8988T (cell line): Measurements from ENCODE around the gene PLXND1.
"Not testable (repeated sequence)": the region's sequence is repeated elsewhere in the genome, so short reads cannot be mapped to it uniquely, and the experiment has no call there.

Experiments
- DNase-seq: peaks from one replicate; pipeline ENCODE4 v3.0.0; 2011

PLXND1 gene

GRCh38 chr3:129545951-129546350, 60.5 kb downstream of the PLXND1 start:
- not testable (repeated sequence) for DNase-seq

- DNase-seq = no peak
These were observed 62.5 kb downstream of the PLXND1 start for GRCh38 chr3:129543999-129544398.

GRCh38 chr3:129543156-129543790, 63.2 kb downstream of the PLXND1 start, which contains the start of gene H1-8:
TSS of gene H1-8 (plus strand) at chr3:129543175. CDS start at chr3:129543219, 44 bp downstream.
- DNase-seq = no peak

- DNase-seq = no peak
These were observed 63.7 kb downstream of the PLXND1 start for GRCh38 chr3:129542747-129543146.

- no peak for DNase-seq
These were observed 65.5 kb downstream of the PLXND1 start for GRCh38 chr3:129540776-129541516.

GRCh38 chr3:129539206-129539605, 67.3 kb downstream of the PLXND1 start:
- no peak for DNase-seq

GRCh38 chr3:129536804-129537203, 69.7 kb downstream of the PLXND1 start:
- DNase-seq = no peak

- DNase-seq = no peak
These were observed 70.2 kb downstream of the PLXND1 start for GRCh38 chr3:129536374-129536667.

- DNase-seq = no peak
These were observed 71.4 kb downstream of the PLXND1 start for GRCh38 chr3:129535075-129535474.

- DNase-seq = no peak
These were observed 71.9 kb downstream of the PLXND1 start for GRCh38 chr3:129534428-129535027.

- no peak for DNase-seq
These were observed 73.1 kb downstream of the PLXND1 start for GRCh38 chr3:129533406-129533805.

GRCh38 chr3:129532261-129532660, 74.2 kb downstream of the PLXND1 start:
- no peak for DNase-seq

GRCh38 chr3:129531699-129532098, 74.8 kb downstream of the PLXND1 start:
- no peak for DNase-seq

GRCh38 chr3:129530821-129531220, 75.7 kb downstream of the PLXND1 start:
- DNase-seq = no peak

- DNase-seq = no peak
These were observed 76.2 kb downstream of the PLXND1 start for GRCh38 chr3:129530251-129530791.

- DNase-seq = no peak
These were observed 76.9 kb downstream of the PLXND1 start for GRCh38 chr3:129529436-129530210.

GRCh38 chr3:129528589-129529100, 77.8 kb downstream of the PLXND1 start, which contains the start of gene RHO:
TSS of gene RHO (plus strand) at chr3:129528639. CDS start at chr3:129528734, 95 bp downstream.
- no peak for DNase-seq

- DNase-seq = no peak
These were observed 79.2 kb downstream of the PLXND1 start for GRCh38 chr3:129527262-129527661.

- no peak for DNase-seq
These were observed 80.2 kb downstream of the PLXND1 start for GRCh38 chr3:129526121-129526900.

GRCh38 chr3:129525341-129525968, 81.0 kb downstream of the PLXND1 start:
- DNase-seq = no peak

GRCh38 chr3:129524081-129524480, 82.4 kb downstream of the PLXND1 start:
- no peak for DNase-seq

GRCh38 chr3:129522953-129523352, 83.5 kb downstream of the PLXND1 start:
- no peak for DNase-seq
